GM10266 (cell line): Measurements from ENCODE around the gene PCOLCE2.
"Not testable (repeated sequence)": the region's sequence is repeated elsewhere in the genome, so short reads cannot be mapped to it uniquely, and the experiment has no call there.

ENCODE experiments used
- DNase-seq: peaks from one replicate; pipeline ENCODE4 v3.0.0; 2012; ENCODE audit errors: extremely low spot score
- CTCF ChIP-seq: IDR thresholded peaks from 2 replicates; pipeline ENCODE4 v1.5.1; 2012; ENCODE audit warnings: mild to moderate bottlenecking, low read depth; ENCODE audit not compliant: control insufficient read depth, insufficient read depth; ENCODE audit errors: missing control alignments

PCOLCE2 gene

GRCh38 chr3:142889212-142890014 lies 530 bp upstream of the PCOLCE2 start:
- no peak for DNase-seq
- TF ChIP-seq CTCF, result no peak

DNA sequence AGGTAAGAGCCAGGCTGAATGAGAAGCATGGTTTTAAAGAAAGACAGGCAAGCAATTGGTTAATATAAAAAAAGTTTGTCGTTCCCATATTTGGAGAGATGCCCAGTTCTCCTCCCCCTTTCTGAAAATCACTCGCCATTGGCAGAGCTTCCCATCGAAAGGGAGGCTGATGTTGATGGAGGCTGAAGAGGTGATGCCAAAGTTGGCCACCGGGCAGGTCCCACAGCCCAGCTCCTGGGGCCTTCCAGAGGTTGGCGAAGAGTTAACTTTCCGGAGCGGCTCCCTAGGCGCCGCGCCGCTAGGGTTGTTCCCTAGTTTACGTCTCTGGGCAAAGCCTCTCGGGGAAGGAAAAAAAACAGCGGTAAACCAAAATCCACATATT lies 793 bp downstream of the PCOLCE2 start:
- no peak for DNase-seq
- no peak for TF ChIP-seq CTCF

DNA sequence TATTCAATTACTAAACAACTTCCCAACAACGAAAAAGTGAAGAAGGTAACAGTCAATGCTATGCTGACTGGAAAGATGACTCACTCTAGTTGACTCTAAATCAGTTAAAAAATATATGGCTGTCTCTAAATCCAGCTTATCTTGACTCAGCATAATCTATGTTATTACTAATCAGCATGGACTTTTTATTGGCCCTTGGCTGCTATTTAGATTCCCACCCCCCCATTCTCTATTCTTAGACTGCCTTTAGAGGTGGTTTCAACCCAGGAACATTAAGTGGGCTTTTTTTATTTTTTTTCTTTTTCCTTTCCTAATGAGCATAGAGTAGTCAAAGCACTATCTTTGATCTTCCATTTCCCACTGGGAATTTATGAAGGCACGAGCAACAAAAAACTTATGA lies 1.9 kb downstream of the PCOLCE2 start:
- DNase-seq, result no peak
- TF ChIP-seq CTCF, result no peak

- no peak for DNase-seq
- TF ChIP-seq CTCF, result no peak
Observed at GRCh38 chr3:142886021-142886420, 2.9 kb downstream of the PCOLCE2 start.

DNA sequence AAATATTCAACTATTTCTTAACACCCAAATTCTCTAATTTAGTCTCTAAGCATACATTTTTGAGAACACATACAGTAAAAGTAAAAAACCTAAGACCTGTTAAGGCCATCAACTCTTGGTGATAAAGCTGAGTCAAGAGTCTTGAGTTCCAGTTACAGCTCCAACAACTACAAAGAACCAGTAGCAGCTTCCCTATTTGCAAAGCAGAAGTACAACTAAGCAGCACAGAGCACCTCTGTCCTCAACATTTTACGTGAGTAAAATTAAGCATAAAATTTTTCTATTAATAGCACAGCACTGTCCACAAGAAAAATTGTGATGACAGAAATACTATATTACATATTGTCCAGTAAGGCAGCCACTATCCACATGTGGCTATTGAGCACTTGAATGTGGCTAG lies 4.4 kb downstream of the PCOLCE2 start:
- DNase-seq, result no peak
- no peak for TF ChIP-seq CTCF

- DNase-seq, result not testable (repeated sequence)
Observed at GRCh38 chr3:142883534-142883933, 5.3 kb downstream of the PCOLCE2 start.

GRCh38 chr3:142881445-142882224 lies 7.2 kb downstream of the PCOLCE2 start:
- no peak for TF ChIP-seq CTCF

More at GRCh38 chr3:142881445-142882224, 7.2 kb downstream of the PCOLCE2 start:
- DNase-seq, result no peak
